GOT3 (cell line): ENCODE results near the gene HOXA7.

Experiments
- DNase-seq: peaks from one replicate; lab custom pipeline; 2025; ENCODE audit warnings: mixed read lengths; lab: John Stamatoyannopoulos, UW

HOXA7 gene

GRCh38 chr7:27119412-27119911, 37.0 kb downstream of the HOXA7 start:
- no peak for DNase-seq

GRCh38 chr7:27118580-27118979, 37.9 kb downstream of the HOXA7 start:
- no peak for DNase-seq

- no peak for DNase-seq
Measured at GRCh38 chr7:27117887-27118491, 38.5 kb downstream of the HOXA7 start.

GRCh38 chr7:27116962-27117886, 39.3 kb downstream of the HOXA7 start:
- DNase-seq, result no peak

DNA sequence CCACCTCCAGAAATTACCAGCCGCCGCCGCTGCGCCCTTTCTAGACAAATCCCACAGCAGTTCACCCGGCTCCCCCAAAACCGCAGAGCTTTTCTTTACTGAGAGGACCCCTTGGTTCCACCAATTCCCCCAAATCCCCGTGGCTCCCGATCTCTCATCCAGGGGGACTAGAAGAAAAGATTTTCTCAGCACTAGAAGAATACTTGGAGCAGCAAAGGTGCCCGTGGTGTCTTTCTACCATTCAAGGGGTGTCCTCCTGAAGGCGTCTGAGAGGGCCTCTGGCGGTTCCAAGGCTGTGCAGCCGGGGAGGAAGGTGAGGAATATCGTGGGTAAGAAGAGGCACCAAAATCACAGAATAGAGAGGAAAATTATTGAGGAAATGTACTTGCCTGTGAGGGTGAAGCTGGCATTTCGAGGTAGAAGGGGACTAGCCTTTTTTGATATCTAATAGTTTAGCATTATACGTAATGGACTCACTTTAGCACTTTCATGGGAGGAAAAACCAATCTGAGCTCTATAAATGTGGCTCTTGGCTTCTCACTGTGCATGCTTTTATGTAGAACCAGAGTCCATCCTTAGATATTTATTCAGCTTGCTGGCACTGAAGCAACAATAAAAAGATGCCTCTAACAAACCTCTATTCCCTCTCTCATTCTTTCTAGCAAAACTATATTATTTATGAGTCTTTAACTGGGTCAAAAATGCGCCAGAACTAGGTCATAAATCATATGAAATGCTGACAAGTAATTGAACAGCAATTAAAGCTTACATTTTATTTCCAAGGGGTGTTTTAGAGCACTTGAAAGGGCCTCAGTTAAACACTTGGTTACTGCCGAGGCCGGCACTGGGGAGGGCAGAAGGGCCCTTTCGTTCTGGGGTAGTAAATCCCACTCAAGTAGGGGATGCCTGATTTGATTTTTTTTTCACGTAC, 40.2 kb downstream of the HOXA7 start:
- no peak for DNase-seq

DNA sequence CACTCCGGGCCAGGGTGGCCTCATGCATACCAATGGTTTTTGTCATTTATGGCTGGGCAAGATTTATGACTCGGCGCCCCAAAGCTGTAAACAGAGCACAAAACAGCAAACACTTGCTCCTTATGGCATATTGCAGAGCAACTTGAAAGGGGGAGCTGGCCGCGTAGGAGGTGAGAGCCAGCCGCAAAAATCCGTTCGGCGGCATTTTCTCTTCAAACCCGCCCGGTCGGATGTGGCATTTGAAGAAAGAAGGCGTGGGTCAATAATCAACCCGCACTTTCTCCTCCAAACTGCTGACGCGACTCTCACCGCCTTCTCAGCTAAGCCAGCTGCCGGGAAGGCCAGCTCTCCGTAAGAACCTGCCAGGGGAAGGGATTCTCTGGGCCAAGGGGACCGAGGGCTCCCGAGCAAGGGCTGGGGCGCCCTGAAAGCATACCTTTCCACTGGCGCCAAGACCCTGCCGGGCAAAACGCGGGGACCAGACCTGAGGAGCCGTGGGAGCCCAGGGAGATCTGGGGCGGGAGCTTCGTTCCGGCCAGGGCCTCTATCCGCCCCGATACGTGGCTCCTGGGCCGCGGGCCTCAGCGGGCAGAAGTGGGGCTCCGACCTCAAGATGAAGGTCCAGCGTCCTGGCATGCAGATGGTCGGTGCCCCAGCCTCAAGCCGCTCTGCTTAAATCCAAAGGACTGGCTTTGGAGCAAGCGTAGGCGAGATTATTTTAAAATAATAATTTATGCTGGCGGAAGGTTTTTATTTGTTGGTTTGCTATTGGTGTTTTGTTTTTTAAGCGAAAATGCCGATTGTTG, 41.1 kb downstream of the HOXA7 start:
- DNase-seq, result peak; percentile 70

DNA sequence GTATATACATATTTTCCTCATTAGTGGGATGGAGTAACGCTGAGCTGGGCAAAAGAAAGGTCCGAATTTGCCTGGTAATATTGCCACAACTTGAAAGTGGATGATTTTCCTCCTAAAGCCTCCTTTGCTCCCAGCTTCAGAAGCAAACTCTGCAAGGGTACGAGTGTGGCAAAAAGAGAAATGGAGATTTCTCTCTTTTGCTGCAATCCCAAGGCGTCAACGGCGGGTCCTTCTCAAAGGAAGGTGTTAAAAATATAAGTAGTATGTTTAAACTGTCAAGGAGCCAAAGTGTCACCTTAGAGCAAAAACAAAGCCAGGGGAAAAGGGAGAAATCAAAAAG, 41.6 kb downstream of the HOXA7 start:
- DNase-seq, result no peak

DNA sequence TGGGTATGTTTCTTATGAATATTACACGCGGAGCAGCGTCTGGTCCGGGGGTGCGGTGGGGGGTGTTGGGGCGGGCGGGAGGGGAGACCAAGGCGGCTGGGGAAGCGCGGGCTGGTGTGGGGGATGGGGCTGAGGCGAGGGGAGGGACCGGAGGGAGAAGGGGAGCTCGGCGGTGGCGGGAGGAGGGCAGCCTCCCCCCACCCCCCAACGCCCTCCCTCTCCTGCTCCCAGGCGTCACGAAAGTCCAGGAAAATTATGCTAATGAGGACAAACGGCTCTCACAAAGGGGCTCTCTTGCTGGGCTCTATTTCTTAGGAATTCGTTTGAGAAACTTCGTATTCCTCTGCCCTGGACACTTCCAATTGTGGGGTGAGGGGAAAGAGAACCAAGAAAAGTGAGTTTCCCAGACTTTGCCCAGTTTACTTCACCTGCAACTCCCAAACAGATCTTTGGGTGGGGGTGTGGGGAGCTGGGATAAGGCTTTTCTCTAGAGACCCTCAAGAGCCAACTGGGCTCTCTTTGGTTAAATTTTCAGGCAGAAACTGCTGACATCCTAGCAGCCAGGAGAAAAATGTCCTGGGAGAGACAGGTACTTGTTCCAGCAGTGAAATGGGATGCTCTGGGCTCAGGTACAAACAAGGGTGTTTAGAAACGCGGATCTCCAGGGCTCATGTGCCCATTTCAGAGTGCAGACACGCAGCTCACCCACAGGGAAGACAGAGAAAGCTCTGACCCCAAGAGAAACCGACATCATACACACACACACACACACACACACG, 42.3 kb downstream of the HOXA7 start:
- no peak for DNase-seq

GRCh38 chr7:27112955-27113949, 43.2 kb downstream of the HOXA7 start:
- no peak for DNase-seq

- DNase-seq, result no peak
Measured at GRCh38 chr7:27112361-27112760, 44.1 kb downstream of the HOXA7 start.

- DNase-seq, result no peak
Measured at GRCh38 chr7:27111751-27112277, 44.7 kb downstream of the HOXA7 start.

GRCh38 chr7:27111042-27111750, 45.3 kb downstream of the HOXA7 start:
- DNase-seq, result no peak

GRCh38 chr7:27110186-27111031, 46.1 kb downstream of the HOXA7 start:
- DNase-seq, result no peak

DNA sequence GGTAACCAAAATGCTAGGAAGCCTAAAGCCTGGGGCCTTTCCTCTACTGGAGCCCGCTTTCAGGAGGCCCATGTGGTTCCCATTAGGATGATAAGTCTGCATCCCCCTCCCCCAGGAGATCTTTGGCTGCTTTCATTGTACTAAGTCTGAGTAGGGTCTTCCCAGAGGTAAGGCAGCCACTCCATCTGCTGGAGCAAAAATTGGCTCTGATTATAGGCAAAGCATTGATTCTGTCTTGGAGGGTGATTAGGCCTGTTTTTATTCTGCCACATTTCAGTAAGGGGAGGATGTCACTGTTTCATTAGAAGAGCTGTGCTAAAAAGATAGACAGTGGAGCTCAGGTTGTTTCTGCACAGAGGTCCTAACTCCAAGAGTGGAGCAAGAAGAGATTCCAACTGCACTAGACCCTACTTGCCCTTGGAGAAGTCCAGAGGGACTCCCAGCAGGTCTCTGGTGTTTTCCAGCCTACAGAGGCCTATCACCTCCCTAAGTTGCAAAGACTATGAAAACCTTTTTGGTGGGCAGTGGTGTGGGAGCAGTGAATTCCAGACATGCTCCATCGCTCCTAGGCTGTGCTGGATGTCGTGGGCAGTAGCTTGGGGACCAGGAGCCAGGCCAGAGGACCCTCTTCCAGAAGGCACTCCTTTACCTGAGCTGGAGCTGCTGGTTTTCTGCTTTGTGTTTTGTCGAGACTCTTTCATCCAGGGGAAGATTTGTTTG, 46.8 kb downstream of the HOXA7 start:
- no peak for DNase-seq

DNA sequence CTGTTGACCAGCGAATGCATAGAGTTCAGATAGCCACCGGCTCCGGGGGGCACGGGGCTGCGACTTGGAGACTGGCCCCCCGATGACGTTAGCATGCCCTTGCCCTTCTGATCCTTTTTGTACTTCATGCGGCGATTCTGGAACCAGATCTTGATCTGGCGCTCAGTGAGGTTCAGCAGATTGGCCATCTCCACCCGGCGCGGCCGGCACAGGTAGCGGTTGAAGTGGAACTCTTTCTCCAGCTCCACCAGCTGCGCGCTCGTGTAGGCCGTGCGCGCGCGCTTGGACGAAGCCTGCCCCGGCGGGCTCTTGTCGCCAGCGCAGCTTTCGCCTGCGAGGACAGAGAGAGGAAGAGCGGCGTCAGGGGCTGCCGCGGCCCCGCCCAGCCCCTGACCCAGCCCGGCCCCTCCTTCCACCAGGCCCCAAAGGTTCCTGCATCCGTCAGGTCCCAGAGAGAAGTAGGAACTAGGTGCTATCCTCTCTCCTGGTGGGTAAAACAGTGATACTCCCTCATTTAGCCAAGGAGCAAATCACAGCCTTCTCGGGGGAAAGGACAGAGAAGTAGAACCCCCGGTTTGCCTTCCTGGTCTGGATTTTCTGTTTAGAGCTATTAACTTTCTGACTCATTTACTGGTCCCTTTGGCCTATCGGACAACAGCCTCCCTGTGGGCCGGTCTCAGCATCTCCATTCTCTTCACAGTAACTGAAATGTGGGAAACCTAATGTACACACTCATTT, 47.9 kb downstream of the HOXA7 start:
- DNase-seq, result no peak
